Panc1 (cell line): ENCODE measurements around the gene CALM1. TPM values are rescaled to one million over a fixed set of nuclear protein-coding genes. Genes with fewer than 3 reads are reported as not detected.

Experiments used
- ATAC-seq: fragments of 200-7000 bp; cut with Tn5 transposase; 2 replicates; pipeline ENCODE4 v1.9.1; 2020; ENCODE audit warnings: mild to moderate bottlenecking, moderate library complexity
- BruUV-seq: library from RNA; stranded (reverse); fragments of 400-500 nt; replicated peaks from 2 replicates; lab custom pipeline; 2021; lab: Mats Ljungman, UMichigan
- CTCF ChIA-PET: fragments of 300-600 bp; sonication (Branson Sonifier 250); formaldehyde crosslinking; loops from one replicate; lab custom pipeline; 2022; ENCODE audit warnings: antibody characterized with exemption; lab: Charles Lee
- POLR2A ChIA-PET: fragments of 300-600 bp; sonication (Branson Sonifier 250); formaldehyde crosslinking; loops from one replicate; lab custom pipeline; 2022; ENCODE audit warnings: antibody characterized with exemption; lab: Charles Lee
- DNase-seq: peaks from one replicate; pipeline ENCODE4 v3.0.0-alpha.2; 2010; ENCODE audit warnings: low read depth, low spot score
- H3K27ac ChIP-seq: 2 replicates; pipeline ENCODE4 v1.5.1; 2011; ENCODE audit warnings: mild to moderate bottlenecking, low read length, inconsistent platforms
- H3K27me3 ChIP-seq: fragments of 200-500 bp; sonication (Bioruptor generic); 2 replicates; pipeline ENCODE4 v1.6.0; 2014; ENCODE audit warnings: low read length, inconsistent platforms; ENCODE audit not compliant: control insufficient read depth, insufficient read depth
- H3K36me3 ChIP-seq: fragments of 200-500 bp; sonication (Bioruptor generic); 2 replicates; pipeline ENCODE4 v1.5.1; 2014; ENCODE audit warnings: inconsistent platforms, mild to moderate bottlenecking, low read length, moderate library complexity; ENCODE audit not compliant: control insufficient read depth, insufficient read depth
- H3K4me1 ChIP-seq: 2 replicates; pipeline ENCODE4 v1.5.1; 2011; ENCODE audit warnings: inconsistent platforms, mild to moderate bottlenecking, low read length, moderate library complexity; ENCODE audit not compliant: control insufficient read depth, insufficient read depth
- H3K4me3 ChIP-seq, 2 experiments: 2 replicates each; pipeline ENCODE4 v1.5.1; 2011 to 2012; ENCODE audit warnings: low read depth in 2 of 2, low read length in 2 of 2, mild to moderate bottlenecking in 2 of 2, inconsistent platforms in 1 of 2, moderate library complexity in 1 of 2
- H3K9me3 ChIP-seq: fragments of 200-500 bp; sonication (Bioruptor generic); 2 replicates; pipeline ENCODE4 v1.5.1; 2014; ENCODE audit warnings: low read depth, mild to moderate bottlenecking, inconsistent platforms, low read length, moderate library complexity; ENCODE audit not compliant: control insufficient read depth, insufficient read depth
- CTCF ChIP-seq: fragments of 450-650 bp; IDR thresholded peaks from 2 replicates; pipeline ENCODE4 v1.5.1; 2017; ENCODE audit warnings: mild to moderate bottlenecking
- POLR2AphosphoS5 ChIP-seq: IDR thresholded peaks from 2 replicates; pipeline ENCODE4 v1.6.1; 2012; ENCODE audit warnings: mild to moderate bottlenecking, low read depth, low read length, moderate library complexity
- REST ChIP-seq, 2 experiments: IDR thresholded peaks; 2 replicates each; pipeline ENCODE4 v1.6.1; 2011 to 2012; ENCODE audit warnings: low read depth in 2 of 2, control low read depth in 1 of 2, low read length in 1 of 2, mild to moderate bottlenecking in 1 of 2, moderate library complexity in 1 of 2; ENCODE audit not compliant: insufficient read depth in 1 of 2
- SIN3A ChIP-seq: IDR thresholded peaks from 2 replicates; pipeline ENCODE4 v1.6.1; 2012; ENCODE audit warnings: low read depth, mild to moderate bottlenecking, low read length, moderate library complexity, borderline replicate concordance; ENCODE audit not compliant: insufficient read depth
- TCF7L2 ChIP-seq: IDR thresholded peaks from 2 replicates; pipeline ENCODE4 v1.6.1; 2011; ENCODE audit warnings: mild to moderate bottlenecking, low read depth, low read length, inconsistent platforms
- in situ Hi-C: cut with HindIII; loops from 2 replicates; pipeline ENCODE4 v1.10.0; 2016; ENCODE audit warnings: low sequenced_read_pairs, low pct_unique_long_range_greater_than_20kb
- intact Hi-C: fragments of 100-400 bp; cut with micrococcal nuclease; formaldehyde crosslinking; loops from one replicate; pipeline ENCODE4 v1.10.0; 2022; ENCODE audit not compliant: unreplicated experiment
- total RNA-seq: library from RNA; stranded (reverse); gene quantifications from one replicate; pipeline ENCODE4 v1.2.1, GENCODE V29; 2021; ENCODE audit not compliant: unreplicated experiment

The CALM1 gene
- total RNA-seq, 1 experiment from 2014 or later, result 182 TPM

GRCh38 chr14:90375934-90376333 lies 20.9 kb upstream of the CALM1 start:
- H3K4me3 ChIP-seq, result no peak overlapping the region

GRCh38 chr14:90378249-90378648 lies 18.6 kb upstream of the CALM1 start:
- ATAC-seq, result no peak
- TF ChIP-seq CTCF, result no peak
- TF ChIP-seq TCF7L2, result no peak
- no peak for TF ChIP-seq REST (IDR thresholded peaks at IDR 0.05; ENCODE audit: insufficient read depth in 1 of 2, low read depth in 2 of 2, low read length in 1 of 2)
- TF ChIP-seq SIN3A, result no peak
- no peak for TF ChIP-seq POLR2AphosphoS5
- Histone ChIP-seq H3K27me3 (no peaks in the 10 kb centered on the region), H3K27ac (no peak overlapping the region), H3K4me3 (no peak overlapping the region), H3K4me1 (peaks cover 7% of the 10 kb centered on the region), H3K36me3 (no peaks in the 10 kb centered on the region; the same call in 1 of the 2 replicates), H3K9me3 (no peaks in the 10 kb centered on the region)
- in situ Hi-C loops (no loop called here), intact Hi-C loops (no loop called here)
- ChIA-PET CTCF (no interaction called here), POLR2A (no interaction called here)
- DNase-seq, result no peak
- BruUV-seq, result no TSS peak

More at GRCh38 chr14:90375934-90376333, 20.9 kb upstream of the CALM1 start:
- DNase-seq, result no peak
- Histone ChIP-seq H3K4me1 (no peaks in the 10 kb centered on the region), H3K27ac (no peak overlapping the region), H3K36me3 (no peaks in the 10 kb centered on the region), H3K9me3 (no peaks in the 10 kb centered on the region), H3K27me3 (no peaks in the 10 kb centered on the region)
- ATAC-seq, result no peak
- intact Hi-C loops (no loop called here), in situ Hi-C loops (no loop called here)
- ChIA-PET POLR2A (no interaction called here), CTCF (no interaction called here)
- BruUV-seq, result no TSS peak
- no peak for TF ChIP-seq TCF7L2
- TF ChIP-seq POLR2AphosphoS5, result no peak
- TF ChIP-seq SIN3A, result no peak
- TF ChIP-seq CTCF, result no peak
- TF ChIP-seq REST (IDR thresholded peaks at IDR 0.05; ENCODE audit: insufficient read depth in 1 of 2, low read depth in 2 of 2, low read length in 1 of 2), result no peak
